ENCODE results near the gene GPC6.

GPC6 gene

DNA sequence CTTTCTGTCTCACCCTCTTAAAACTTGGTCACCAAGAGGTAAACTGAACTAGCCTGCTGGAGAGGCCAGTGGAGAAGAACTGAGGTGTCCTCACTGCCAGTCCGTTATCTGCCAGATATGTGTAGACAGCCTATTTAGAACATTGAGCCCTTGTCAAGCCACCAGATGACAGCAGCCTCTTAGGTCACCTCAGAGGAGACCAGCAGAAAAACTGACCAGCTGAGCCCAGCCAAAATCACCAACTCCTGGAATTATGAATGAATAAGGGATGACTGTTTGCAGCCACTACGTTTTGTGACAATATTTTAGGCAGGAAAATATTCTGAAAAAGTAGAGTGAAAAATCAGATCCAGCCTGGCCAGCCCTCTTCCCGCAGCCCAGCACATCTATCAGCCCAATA is 739.0 kb downstream of the GPC6 start:
- Histone ChIP-seq H3K4me1 (ENCODE audit: control insufficient read depth in 1 of 2, insufficient read depth in 2 of 2, low read length in 2 of 2) (no peaks in the 10 kb centered on the region), H3K9me3 (ENCODE audit: control insufficient read depth in 1 of 2, low read length in 2 of 2) (no peaks in the 10 kb centered on the region), H3K27me3 (ENCODE audit: low read depth, low read length) (no peaks in the 10 kb centered on the region), H3K36me3 (ENCODE audit: control insufficient read depth in 1 of 2, insufficient read depth in 2 of 2, low read length in 2 of 2) (no peaks in the 10 kb centered on the region), H3K27ac (ENCODE audit: low read length) (no peak overlapping the region), H3K4me3 (ENCODE audit: low read depth in 1 of 2, low read length in 2 of 2) (no peak overlapping the region)

DNA sequence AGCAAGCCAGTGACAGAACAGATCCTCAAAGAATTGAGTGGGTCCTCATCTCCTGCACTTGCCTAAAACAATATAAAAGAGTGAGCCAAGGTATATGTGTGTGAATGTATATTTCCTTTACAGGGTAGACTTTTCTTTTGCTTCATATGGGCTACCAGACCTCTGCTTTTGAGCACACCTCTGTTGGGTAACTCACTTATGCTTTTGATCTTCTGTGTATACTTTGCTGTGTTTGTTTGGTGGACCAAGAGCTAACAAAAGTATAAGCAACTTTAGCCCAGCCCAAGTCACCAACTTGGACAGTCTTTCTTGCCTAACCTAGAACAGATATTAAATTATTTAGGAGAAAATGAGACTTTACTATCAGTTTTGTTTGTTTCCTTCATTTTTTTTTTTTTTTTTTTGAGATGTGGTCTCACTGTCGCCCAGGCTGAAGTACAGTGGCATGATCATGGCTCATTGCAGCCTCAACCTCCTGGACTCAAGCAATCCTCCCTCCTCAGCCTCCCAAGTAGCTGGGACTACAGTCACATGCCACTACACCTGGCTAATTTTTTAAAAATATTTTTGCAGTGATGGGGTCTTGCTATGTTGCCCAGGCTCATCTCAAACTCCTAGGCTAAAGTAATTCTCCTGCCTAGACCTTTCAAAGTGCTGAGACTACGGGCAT is 739.8 kb downstream of the GPC6 start:
- Histone ChIP-seq H3K4me1 (ENCODE audit: control insufficient read depth in 1 of 2, insufficient read depth in 2 of 2, low read length in 2 of 2) (no peaks in the 10 kb centered on the region), H3K9me3 (ENCODE audit: control insufficient read depth in 1 of 2, low read length in 2 of 2) (no peaks in the 10 kb centered on the region), H3K27me3 (ENCODE audit: low read depth, low read length) (no peaks in the 10 kb centered on the region), H3K36me3 (ENCODE audit: control insufficient read depth in 1 of 2, insufficient read depth in 2 of 2, low read length in 2 of 2) (no peaks in the 10 kb centered on the region), H3K27ac (ENCODE audit: low read length) (no peak overlapping the region), H3K4me3 (ENCODE audit: low read depth in 1 of 2, low read length in 2 of 2) (no peak overlapping the region)

DNA sequence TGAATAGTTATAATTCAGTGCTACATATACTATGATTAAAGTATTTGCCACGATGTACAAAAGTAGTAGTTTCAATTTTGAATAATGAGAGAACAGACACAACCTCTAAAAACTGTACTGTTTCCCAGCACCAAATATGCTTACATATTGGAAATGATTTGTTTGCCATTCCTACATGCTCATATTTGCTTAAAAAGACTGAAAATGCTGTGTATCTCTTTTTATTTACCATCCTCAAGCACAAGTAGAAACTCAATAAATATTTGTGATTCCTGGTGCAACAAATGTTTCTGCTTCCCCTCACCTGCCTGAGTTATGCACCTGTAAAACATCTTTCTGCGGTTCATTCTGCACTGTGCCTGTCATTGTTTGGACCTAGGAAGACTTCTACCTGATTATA is 740.7 kb downstream of the GPC6 start:
- no peaks in the 10 kb centered on the region for H3K4me1 ChIP-seq (ENCODE audit: control insufficient read depth in 1 of 2, insufficient read depth in 2 of 2, low read length in 2 of 2)
- H3K36me3 ChIP-seq (ENCODE audit: control insufficient read depth in 1 of 2, insufficient read depth in 2 of 2, low read length in 2 of 2), result no peaks in the 10 kb centered on the region
- no peaks in the 10 kb centered on the region for H3K27me3 ChIP-seq (ENCODE audit: low read depth, low read length)
- H3K27ac ChIP-seq (ENCODE audit: low read length), result no peak overlapping the region
- H3K9me3 ChIP-seq (ENCODE audit: control insufficient read depth in 1 of 2, low read length in 2 of 2), result no peaks in the 10 kb centered on the region
- H3K4me3 ChIP-seq (ENCODE audit: low read depth in 1 of 2, low read length in 2 of 2), result no peak overlapping the region

DNA sequence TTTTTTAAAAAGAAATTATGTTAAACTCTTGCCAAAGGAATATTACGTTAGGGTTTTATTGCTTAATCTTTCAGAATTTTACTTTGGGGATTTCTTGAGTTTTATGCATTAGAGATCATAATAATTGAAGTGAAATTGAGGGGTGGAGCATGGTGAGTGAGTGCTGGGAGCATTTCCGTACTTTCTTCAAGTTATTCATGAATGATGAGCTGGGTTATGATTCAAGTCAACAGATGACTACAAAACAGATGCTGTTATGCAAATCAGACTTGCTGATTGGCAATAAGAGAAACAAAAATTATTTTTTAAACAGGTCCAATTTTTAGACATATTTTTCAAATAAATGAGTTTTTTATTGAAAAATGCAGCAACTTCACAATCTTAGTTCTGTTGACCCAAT is 748.6 kb downstream of the GPC6 start:
- no peaks in the 10 kb centered on the region for H3K4me1 ChIP-seq (ENCODE audit: control insufficient read depth in 1 of 2, insufficient read depth in 2 of 2, low read length in 2 of 2)
- H3K9me3 ChIP-seq (ENCODE audit: control insufficient read depth in 1 of 2, low read length in 2 of 2), result no peaks in the 10 kb centered on the region
- H3K36me3 ChIP-seq (ENCODE audit: control insufficient read depth in 1 of 2, insufficient read depth in 2 of 2, low read length in 2 of 2), result no peaks in the 10 kb centered on the region
- no peak overlapping the region for H3K27ac ChIP-seq (ENCODE audit: low read length)
- no peak overlapping the region for H3K4me3 ChIP-seq (ENCODE audit: low read depth in 1 of 2, low read length in 2 of 2)
- H3K27me3 ChIP-seq (ENCODE audit: low read depth, low read length), result no peaks in the 10 kb centered on the region

DNA sequence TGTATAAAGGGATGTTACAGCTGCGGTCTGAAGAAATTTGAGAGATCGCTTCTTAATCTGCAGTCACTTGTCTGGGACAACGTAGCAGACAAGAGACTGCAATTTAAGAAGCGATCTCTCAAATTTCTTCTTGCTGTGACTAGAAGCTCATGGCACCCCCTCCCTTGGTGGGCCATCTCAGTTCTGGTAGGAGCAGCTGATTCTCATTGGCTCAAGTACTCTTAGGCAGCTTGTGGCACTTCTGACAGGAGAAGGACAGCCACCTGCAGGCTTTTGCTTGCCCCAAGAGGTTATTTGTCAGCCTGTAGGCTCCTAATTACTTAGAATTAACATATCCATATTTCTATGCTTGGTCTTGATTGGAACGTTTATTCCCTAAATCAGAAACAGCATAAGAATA is 749.9 kb downstream of the GPC6 start:
- H3K27me3 ChIP-seq (ENCODE audit: low read depth, low read length), result no peaks in the 10 kb centered on the region
- H3K27ac ChIP-seq (ENCODE audit: low read length), result no peak overlapping the region
- no peaks in the 10 kb centered on the region for H3K4me1 ChIP-seq (ENCODE audit: control insufficient read depth in 1 of 2, insufficient read depth in 2 of 2, low read length in 2 of 2)
- H3K36me3 ChIP-seq (ENCODE audit: control insufficient read depth in 1 of 2, insufficient read depth in 2 of 2, low read length in 2 of 2), result no peaks in the 10 kb centered on the region
- no peaks in the 10 kb centered on the region for H3K9me3 ChIP-seq (ENCODE audit: control insufficient read depth in 1 of 2, low read length in 2 of 2)
- no peak overlapping the region for H3K4me3 ChIP-seq (ENCODE audit: low read depth in 1 of 2, low read length in 2 of 2)

DNA sequence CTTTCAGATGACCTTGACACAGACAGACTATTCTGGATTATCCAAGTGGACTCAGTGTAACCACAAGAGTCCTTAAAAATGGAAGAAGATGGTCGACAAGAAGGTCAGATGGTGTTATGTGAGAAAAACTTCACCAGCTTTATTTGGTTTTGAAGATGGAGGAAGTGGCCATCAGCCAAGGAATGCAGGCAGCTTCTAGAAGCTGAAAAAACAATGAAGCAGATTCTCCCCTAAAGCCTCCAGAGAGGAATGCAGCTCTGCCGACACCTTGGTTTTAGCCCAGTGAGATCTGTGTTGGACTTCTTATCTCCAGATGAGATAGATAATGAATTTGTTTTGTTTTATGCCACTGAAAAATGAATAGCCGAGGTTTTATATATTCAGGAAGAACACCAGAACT is 751.4 kb downstream of the GPC6 start:
- Histone ChIP-seq H3K36me3 (ENCODE audit: control insufficient read depth in 1 of 2, insufficient read depth in 2 of 2, low read length in 2 of 2) (no peaks in the 10 kb centered on the region), H3K27me3 (ENCODE audit: low read depth, low read length) (no peaks in the 10 kb centered on the region), H3K9me3 (ENCODE audit: control insufficient read depth in 1 of 2, low read length in 2 of 2) (no peaks in the 10 kb centered on the region)

DNA sequence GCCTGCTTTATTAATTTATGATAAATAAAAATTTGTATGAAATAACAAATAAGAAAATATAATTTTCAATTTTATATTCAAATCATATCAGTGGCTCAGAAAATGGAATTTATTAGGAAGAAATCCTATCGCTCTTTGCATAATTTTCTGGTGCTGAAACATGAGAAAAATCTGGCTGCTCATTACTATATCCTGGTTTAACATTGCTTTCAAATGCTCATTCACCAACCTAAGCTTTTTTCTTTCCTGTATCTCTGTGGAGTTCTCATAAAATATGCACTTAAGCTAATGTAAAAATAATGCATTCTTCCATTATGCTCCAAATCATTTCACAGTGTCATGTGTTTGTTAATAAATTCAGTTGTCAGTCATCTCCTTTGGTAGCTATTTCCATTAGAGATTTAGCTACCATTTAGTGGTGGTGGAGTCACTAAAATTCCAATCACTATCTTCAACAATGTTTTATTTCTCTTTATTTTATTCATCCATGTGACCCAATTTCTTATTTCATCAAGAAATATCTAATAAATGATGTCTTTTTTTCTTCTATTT is 754.9 kb downstream of the GPC6 start:
- Histone ChIP-seq H3K27me3 (ENCODE audit: low read depth, low read length) (no peaks in the 10 kb centered on the region), H3K36me3 (ENCODE audit: control insufficient read depth in 1 of 2, insufficient read depth in 2 of 2, low read length in 2 of 2) (no peaks in the 10 kb centered on the region), H3K9me3 (ENCODE audit: control insufficient read depth in 1 of 2, low read length in 2 of 2) (no peaks in the 10 kb centered on the region), H3K4me3 (ENCODE audit: low read depth in 1 of 2, low read length in 2 of 2) (no peak overlapping the region), H3K27ac (ENCODE audit: low read length) (no peak overlapping the region), H3K4me1 (ENCODE audit: control insufficient read depth in 1 of 2, insufficient read depth in 2 of 2, low read length in 2 of 2) (no peaks in the 10 kb centered on the region)

More for the DNA sequence above, 751.4 kb downstream of the GPC6 start:
- Histone ChIP-seq H3K4me3 (ENCODE audit: low read depth in 1 of 2, low read length in 2 of 2) (no peak overlapping the region), H3K27ac (ENCODE audit: low read length) (no peak overlapping the region), H3K4me1 (ENCODE audit: control insufficient read depth in 1 of 2, insufficient read depth in 2 of 2, low read length in 2 of 2) (no peaks in the 10 kb centered on the region)

DNA sequence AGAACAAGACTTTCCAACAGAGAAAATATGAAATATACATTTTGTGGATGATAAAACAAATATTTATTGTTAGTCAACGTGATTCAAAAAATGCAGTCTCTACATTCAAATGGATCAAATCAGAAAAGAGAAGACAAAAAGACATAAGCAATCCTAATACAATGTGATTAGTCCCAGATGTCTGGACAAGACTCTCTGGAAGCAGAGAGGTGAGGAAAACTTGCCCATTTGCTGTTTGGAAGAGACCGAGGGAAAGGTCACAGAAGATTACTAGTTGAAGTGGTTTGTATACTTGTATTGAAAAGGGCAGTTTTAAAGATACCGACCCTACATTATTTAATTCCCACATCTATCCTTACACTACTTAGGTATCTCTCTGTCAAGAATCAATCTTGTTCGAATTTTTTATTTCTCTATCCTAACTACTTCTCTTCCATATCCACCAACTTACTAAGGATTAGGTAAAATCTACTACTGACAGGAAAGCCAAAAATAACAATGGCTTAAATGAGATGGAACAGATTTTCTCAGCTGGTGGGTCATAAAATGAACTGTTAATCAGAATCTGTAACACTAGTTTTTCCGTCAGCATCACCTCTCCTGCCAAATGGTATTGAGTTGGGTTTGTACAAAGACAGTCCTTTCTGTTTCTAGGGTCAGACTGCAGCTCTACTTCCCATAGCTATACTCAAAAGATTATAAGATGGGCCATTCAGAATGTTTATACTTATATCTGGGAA is 755.7 kb downstream of the GPC6 start:
- Histone ChIP-seq H3K27ac (ENCODE audit: low read length) (no peak overlapping the region), H3K9me3 (ENCODE audit: control insufficient read depth in 1 of 2, low read length in 2 of 2) (no peaks in the 10 kb centered on the region), H3K4me1 (ENCODE audit: control insufficient read depth in 1 of 2, insufficient read depth in 2 of 2, low read length in 2 of 2) (no peaks in the 10 kb centered on the region), H3K36me3 (ENCODE audit: control insufficient read depth in 1 of 2, insufficient read depth in 2 of 2, low read length in 2 of 2) (no peaks in the 10 kb centered on the region), H3K4me3 (ENCODE audit: low read depth in 1 of 2, low read length in 2 of 2) (no peak overlapping the region), H3K27me3 (ENCODE audit: low read depth, low read length) (no peaks in the 10 kb centered on the region)

DNA sequence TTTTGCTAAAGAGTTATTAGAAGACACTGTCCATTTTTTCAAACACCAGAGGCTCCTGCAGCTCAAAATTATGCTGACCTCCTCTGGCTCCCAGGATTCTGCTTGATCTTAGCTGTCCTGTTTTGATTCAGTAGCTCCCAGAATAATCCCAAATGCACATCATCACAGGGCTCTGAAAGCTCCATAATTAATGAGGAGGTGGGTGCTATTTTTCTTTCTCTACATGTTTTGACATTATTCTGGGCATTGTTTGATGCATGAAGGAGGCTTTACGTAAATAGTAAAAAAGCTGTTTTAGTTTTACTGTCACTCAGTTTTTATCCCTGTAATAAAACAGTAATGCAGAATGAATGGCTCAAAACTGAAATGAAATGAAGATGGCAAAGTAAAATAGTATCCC is 757.4 kb downstream of the GPC6 start:
- H3K9me3 ChIP-seq (ENCODE audit: control insufficient read depth in 1 of 2, low read length in 2 of 2), result no peaks in the 10 kb centered on the region
- H3K4me3 ChIP-seq (ENCODE audit: low read depth in 1 of 2, low read length in 2 of 2), result no peak overlapping the region
- H3K4me1 ChIP-seq (ENCODE audit: control insufficient read depth in 1 of 2, insufficient read depth in 2 of 2, low read length in 2 of 2), result no peaks in the 10 kb centered on the region
- H3K27me3 ChIP-seq (ENCODE audit: low read depth, low read length), result no peaks in the 10 kb centered on the region
- no peaks in the 10 kb centered on the region for H3K36me3 ChIP-seq (ENCODE audit: control insufficient read depth in 1 of 2, insufficient read depth in 2 of 2, low read length in 2 of 2)
- H3K27ac ChIP-seq (ENCODE audit: low read length), result no peak overlapping the region

DNA sequence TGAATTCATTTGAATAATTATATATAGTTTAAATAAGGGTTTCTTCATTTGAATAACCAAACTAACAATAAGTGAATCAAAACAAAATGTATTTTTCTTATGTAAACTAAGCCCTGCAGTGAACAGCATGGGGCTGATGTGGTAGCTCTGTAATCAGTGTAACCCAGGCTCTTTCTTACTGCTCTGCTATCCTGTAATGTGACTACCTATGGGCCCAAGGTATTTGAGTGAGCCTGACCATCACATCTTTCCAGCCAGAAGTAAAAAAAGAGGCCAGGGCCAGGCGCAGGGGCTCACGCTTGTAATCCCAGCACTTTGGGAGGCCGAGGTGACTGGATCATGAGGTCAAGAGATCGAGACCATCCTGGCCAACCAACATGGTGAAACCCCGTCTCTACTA is 758.3 kb downstream of the GPC6 start:
- no peaks in the 10 kb centered on the region for H3K4me1 ChIP-seq (ENCODE audit: control insufficient read depth in 1 of 2, insufficient read depth in 2 of 2, low read length in 2 of 2)
- H3K36me3 ChIP-seq (ENCODE audit: control insufficient read depth in 1 of 2, insufficient read depth in 2 of 2, low read length in 2 of 2), result no peaks in the 10 kb centered on the region
- no peak overlapping the region for H3K27ac ChIP-seq (ENCODE audit: low read length)
- no peaks in the 10 kb centered on the region for H3K9me3 ChIP-seq (ENCODE audit: control insufficient read depth in 1 of 2, low read length in 2 of 2)
- H3K27me3 ChIP-seq (ENCODE audit: low read depth, low read length), result no peaks in the 10 kb centered on the region
- no peak overlapping the region for H3K4me3 ChIP-seq (ENCODE audit: low read depth in 1 of 2, low read length in 2 of 2)

DNA sequence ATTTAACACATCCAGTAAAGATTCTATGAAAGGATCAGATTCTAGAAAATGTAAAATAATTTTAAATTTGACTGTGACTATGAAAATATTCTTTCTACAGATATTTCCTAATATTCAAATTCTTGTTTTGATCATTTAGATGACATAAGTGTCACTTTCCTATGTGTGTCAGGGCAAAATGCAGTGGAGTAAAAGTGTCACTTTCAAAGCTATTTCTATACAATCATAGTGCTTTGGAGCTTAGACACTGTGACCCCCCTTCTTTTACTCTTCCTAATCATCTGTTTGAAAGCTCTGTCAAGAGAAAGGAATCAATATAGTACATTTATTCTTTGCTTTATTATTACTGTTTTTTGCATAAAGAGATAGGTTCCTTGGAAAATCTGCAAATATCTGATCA is 760.9 kb downstream of the GPC6 start:
- H3K27ac ChIP-seq (ENCODE audit: low read length), result no peak overlapping the region
- no peaks in the 10 kb centered on the region for H3K9me3 ChIP-seq (ENCODE audit: control insufficient read depth in 1 of 2, low read length in 2 of 2)
- H3K4me1 ChIP-seq (ENCODE audit: control insufficient read depth in 1 of 2, insufficient read depth in 2 of 2, low read length in 2 of 2), result no peaks in the 10 kb centered on the region
- no peaks in the 10 kb centered on the region for H3K27me3 ChIP-seq (ENCODE audit: low read depth, low read length)
- H3K4me3 ChIP-seq (ENCODE audit: low read depth in 1 of 2, low read length in 2 of 2), result no peak overlapping the region
- H3K36me3 ChIP-seq (ENCODE audit: control insufficient read depth in 1 of 2, insufficient read depth in 2 of 2, low read length in 2 of 2), result no peaks in the 10 kb centered on the region

Measured in muscle layer of duodenum (tissue), 2 donors.